Measurements from ENCODE around the gene WLS.
"Not testable (repeated sequence)": the region's sequence is repeated elsewhere in the genome, so short reads cannot be mapped to it uniquely, and the experiment has no call there.

WLS gene

GRCh38 chr1:68166348-68166747 lies 66.0 kb downstream of the WLS start:
- no peak for TF ChIP-seq CTCF (conservative IDR thresholded peaks at IDR 0.05; ENCODE audit: low read length)
- no peak for DNase-seq (ENCODE audit: low read depth)
- H3K4me3 ChIP-seq (ENCODE audit: low read length), result no peak overlapping the region

DNA sequence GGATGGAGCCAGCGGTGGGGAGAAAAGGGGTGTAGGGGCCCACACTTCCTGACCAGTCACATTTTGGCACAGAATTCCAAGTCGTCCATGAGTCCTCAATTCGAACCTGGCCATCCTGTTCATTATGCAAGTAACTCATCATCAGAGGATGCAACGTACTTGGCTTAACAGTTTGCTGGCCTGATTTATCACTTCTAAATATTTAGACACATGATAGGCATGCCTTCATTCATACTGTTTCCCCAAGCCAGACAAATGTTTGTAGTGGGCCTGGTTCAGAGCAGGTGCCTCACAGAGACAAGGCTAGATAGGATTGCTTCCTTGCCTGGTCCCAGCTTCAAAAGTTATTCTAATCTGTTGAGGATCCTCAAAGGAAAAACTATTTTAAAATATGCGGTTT lies 66.7 kb downstream of the WLS start:
- no peak for TF ChIP-seq CTCF (conservative IDR thresholded peaks at IDR 0.05; ENCODE audit: low read length)
- H3K4me3 ChIP-seq (ENCODE audit: low read length), result no peak overlapping the region
- no peak for DNase-seq (ENCODE audit: low read depth)

DNA sequence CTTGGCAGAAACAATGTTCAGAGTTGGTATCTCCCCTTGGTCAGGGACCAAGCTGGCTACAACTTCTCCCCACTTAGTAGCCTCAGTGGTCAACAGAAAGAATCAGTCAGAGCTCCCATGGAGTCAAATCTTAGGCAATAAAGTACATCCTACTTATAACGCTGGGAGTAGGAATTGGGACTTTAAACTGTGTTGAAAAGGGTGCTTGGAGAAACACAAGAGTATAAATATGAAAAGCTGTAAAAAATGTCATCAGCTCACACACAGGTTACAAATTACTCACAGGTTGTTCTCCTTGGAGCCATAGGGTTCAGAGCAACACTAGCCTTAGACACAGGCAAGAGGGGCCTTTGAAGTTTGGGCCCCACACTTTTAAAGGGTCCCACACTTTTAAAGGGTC lies 67.4 kb downstream of the WLS start:
- no peak overlapping the region for H3K4me3 ChIP-seq (ENCODE audit: low read length)
- TF ChIP-seq CTCF (conservative IDR thresholded peaks at IDR 0.05; ENCODE audit: low read length), result no peak
- DNase-seq (ENCODE audit: low read depth), result no peak

- TF ChIP-seq CTCF (conservative IDR thresholded peaks at IDR 0.05; ENCODE audit: low read length), result no peak
- DNase-seq (ENCODE audit: low read depth), result no peak
- H3K4me3 ChIP-seq (ENCODE audit: low read length), result no peak overlapping the region
These were observed 69.1 kb downstream of the WLS start for GRCh38 chr1:68163220-68163619.

DNA sequence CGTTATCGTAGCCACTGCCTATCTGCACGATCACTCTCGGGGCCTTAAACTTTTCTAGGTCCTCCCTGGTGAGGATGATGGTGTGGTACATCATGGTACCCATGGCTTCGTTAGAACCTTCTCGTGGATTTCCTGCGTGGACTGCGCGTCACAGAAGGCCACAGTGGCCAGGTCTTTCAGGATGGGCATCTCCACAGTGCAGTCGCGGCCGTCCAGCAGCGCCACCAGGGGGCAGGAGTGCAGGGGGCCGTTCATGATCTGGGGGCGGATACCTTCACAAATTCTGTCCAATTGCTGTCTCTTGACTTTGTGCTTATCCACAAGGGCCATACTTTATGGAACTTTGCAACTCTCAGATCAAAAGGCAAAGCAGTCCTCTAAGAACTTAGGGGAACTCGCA lies 69.6 kb downstream of the WLS start:
- no peak for DNase-seq (ENCODE audit: low read depth)
- no peak for TF ChIP-seq CTCF (conservative IDR thresholded peaks at IDR 0.05; ENCODE audit: low read length)
- H3K4me3 ChIP-seq (ENCODE audit: low read length), result no peak overlapping the region

- not testable (repeated sequence) for DNase-seq (ENCODE audit: low read depth)
These were observed 70.7 kb downstream of the WLS start for GRCh38 chr1:68161672-68162071.

GRCh38 chr1:68160935-68161334 lies 71.4 kb downstream of the WLS start:
- not testable (repeated sequence) for H3K4me3 ChIP-seq (ENCODE audit: low read length); DNase-seq (ENCODE audit: low read depth)

More at GRCh38 chr1:68161672-68162071, 70.7 kb downstream of the WLS start:
- not testable (repeated sequence) for H3K4me3 ChIP-seq (ENCODE audit: low read length)

GRCh38 chr1:68160021-68160420 lies 72.3 kb downstream of the WLS start:
- H3K4me3 ChIP-seq (ENCODE audit: low read length), result no peak overlapping the region
- no peak for TF ChIP-seq CTCF (conservative IDR thresholded peaks at IDR 0.05; ENCODE audit: low read length)
- no peak for DNase-seq (ENCODE audit: low read depth)

Data from AG10803 (cell line).